WTC11 (cell line): ENCODE measurements around the gene KCNK4. TPM values are rescaled to one million over a fixed set of nuclear protein-coding genes. Genes with fewer than 3 reads are reported as not detected.

Experiments used
- ATAC-seq: fragments of 200-7000 bp; cut with Tn5 transposase; 2 replicates; pipeline ENCODE4 v1.10.0; 2021; ENCODE audit warnings: mild to moderate bottlenecking, moderate library complexity
- CTCF ChIA-PET: fragments of 300-600 bp; sonication (Branson Sonifier 250); formaldehyde crosslinking; loops from one replicate; lab custom pipeline; 2021; ENCODE audit warnings: antibody characterized with exemption; lab: Charles Lee
- POLR2A ChIA-PET: fragments of 350-600 bp; sonication (Branson Sonifier 250); formaldehyde crosslinking; loops from one replicate; lab custom pipeline; 2021; ENCODE audit warnings: antibody characterized with exemption; lab: Charles Lee
- DNase-seq: peaks from one replicate; pipeline ENCODE4 v3.0.0; 2021; ENCODE audit warnings: low spot score
- H3K27ac Mint-ChIP-seq: 2 replicates; pipeline ENCODE4 v1.8.0; 2021; ENCODE audit warnings: mixed read lengths
- H3K27me3 Mint-ChIP-seq: 2 replicates; pipeline ENCODE4 v1.8.0; 2021; ENCODE audit warnings: low read depth, mild to moderate bottlenecking, moderate library complexity, mixed read lengths
- H3K36me3 Mint-ChIP-seq: 2 replicates; pipeline ENCODE4 v1.8.0; 2021; ENCODE audit warnings: mixed read lengths
- H3K4me1 Mint-ChIP-seq: 2 replicates; pipeline ENCODE4 v1.8.0; 2022; ENCODE audit warnings: mixed read lengths
- H3K4me3 Mint-ChIP-seq: 2 replicates; pipeline ENCODE4 v1.8.0; 2021; ENCODE audit warnings: mild to moderate bottlenecking, moderate library complexity, mixed read lengths
- H3K9me3 Mint-ChIP-seq: 2 replicates; pipeline ENCODE4 v1.8.0; 2021; ENCODE audit warnings: mixed read lengths
- AFF4 ChIP-seq: sonication (generic); formaldehyde crosslinking; IDR thresholded peaks from 2 replicates; pipeline ENCODE4 v1.8.1; 2023; ENCODE audit warnings: mild to moderate bottlenecking, missing genetic modification reagents, borderline replicate concordance
- ATF1 ChIP-seq: sonication (generic); formaldehyde crosslinking; IDR thresholded peaks from 2 replicates; pipeline ENCODE4 v1.8.1; 2023; ENCODE audit warnings: mild to moderate bottlenecking, moderate library complexity, missing genetic modification reagents
- CBFB ChIP-seq: sonication (generic); formaldehyde crosslinking; IDR thresholded peaks from 2 replicates; pipeline ENCODE4 v1.8.1; 2022; ENCODE audit warnings: mild to moderate bottlenecking, low read depth, missing genetic modification reagents
- CREB1 ChIP-seq: sonication (generic); formaldehyde crosslinking; IDR thresholded peaks from 2 replicates; pipeline ENCODE4 v1.8.0; 2023; ENCODE audit warnings: mild to moderate bottlenecking, missing genetic modification reagents
- E2F5 ChIP-seq: sonication (generic); formaldehyde crosslinking; IDR thresholded peaks from 2 replicates; pipeline ENCODE4 v1.8.1; 2022; ENCODE audit warnings: mild to moderate bottlenecking, moderate library complexity, missing genetic modification reagents
- FOXJ3 ChIP-seq: sonication (generic); formaldehyde crosslinking; IDR thresholded peaks from 2 replicates; pipeline ENCODE4 v1.9.0; 2021; ENCODE audit warnings: missing genetic modification reagents, mild to moderate bottlenecking, borderline replicate concordance
- FOXP1 ChIP-seq: sonication (generic); formaldehyde crosslinking; IDR thresholded peaks from 2 replicates; pipeline ENCODE4 v1.8.0; 2022; ENCODE audit warnings: missing genetic modification reagents, mild to moderate bottlenecking, moderate library complexity, borderline replicate concordance
- HMGA2 ChIP-seq: fragments of 250-450 bp; sonication (Bioruptor Pico); IDR thresholded peaks from 2 replicates; pipeline ENCODE4 v1.4.0; 2021; ENCODE audit warnings: mild to moderate bottlenecking, moderate library complexity
- IRF2 ChIP-seq: sonication (generic); formaldehyde crosslinking; IDR thresholded peaks from 2 replicates; pipeline ENCODE4 v1.8.0; 2022; ENCODE audit warnings: low read depth, missing genetic modification reagents, borderline replicate concordance
- MAX ChIP-seq: sonication (generic); formaldehyde crosslinking; IDR thresholded peaks from 2 replicates; pipeline ENCODE4 v1.8.0; 2022; ENCODE audit warnings: mild to moderate bottlenecking, missing genetic modification reagents
- MYBL2 ChIP-seq: sonication (generic); formaldehyde crosslinking; IDR thresholded peaks from 2 replicates; pipeline ENCODE4 v1.8.1; 2023; ENCODE audit warnings: mild to moderate bottlenecking, moderate library complexity, missing genetic modification reagents
- NFE2L1 ChIP-seq: sonication (generic); formaldehyde crosslinking; IDR thresholded peaks from 2 replicates; pipeline ENCODE4 v1.8.1; 2023; ENCODE audit warnings: missing genetic modification reagents
- NR3C1 ChIP-seq: sonication (generic); formaldehyde crosslinking; conservative IDR thresholded peaks from 2 replicates; pipeline ENCODE4 v1.8.1; 2023; ENCODE audit warnings: low read depth, mild to moderate bottlenecking, missing genetic modification reagents
- SMAD4 ChIP-seq: sonication (generic); formaldehyde crosslinking; IDR thresholded peaks from 2 replicates; pipeline ENCODE4 v1.8.0; 2022; ENCODE audit warnings: mild to moderate bottlenecking, missing genetic modification reagents
- SP1 ChIP-seq: sonication (generic); formaldehyde crosslinking; conservative IDR thresholded peaks from 2 replicates; pipeline ENCODE4 v1.8.1; 2022; ENCODE audit warnings: missing genetic modification reagents
- TCF7 ChIP-seq: sonication (generic); formaldehyde crosslinking; IDR thresholded peaks from 2 replicates; pipeline ENCODE4 v1.8.0; 2022; ENCODE audit warnings: mild to moderate bottlenecking, low read depth, missing genetic modification reagents, moderate library complexity
- TEAD1 ChIP-seq: sonication (generic); formaldehyde crosslinking; IDR thresholded peaks from 2 replicates; pipeline ENCODE4 v1.8.0; 2022; ENCODE audit warnings: mild to moderate bottlenecking, missing genetic modification reagents
- TP53 ChIP-seq: sonication (generic); formaldehyde crosslinking; IDR thresholded peaks from 2 replicates; pipeline ENCODE4 v1.8.1; 2023; ENCODE audit warnings: mild to moderate bottlenecking, missing genetic modification reagents
- USF1 ChIP-seq: sonication (generic); formaldehyde crosslinking; IDR thresholded peaks from 2 replicates; pipeline ENCODE4 v1.8.0; 2022; ENCODE audit warnings: mild to moderate bottlenecking, missing genetic modification reagents
- ZBTB43 ChIP-seq: sonication (generic); formaldehyde crosslinking; IDR thresholded peaks from 2 replicates; pipeline ENCODE4 v1.8.1; 2023; ENCODE audit warnings: mild to moderate bottlenecking, missing genetic modification reagents
- ZNF396 ChIP-seq: fragments of 250-450 bp; sonication (Bioruptor Pico); IDR thresholded peaks from 2 replicates; pipeline ENCODE4 v1.8.0; 2021; ENCODE audit warnings: mild to moderate bottlenecking, moderate library complexity, borderline replicate concordance
- ZNF671 ChIP-seq: fragments of 250-450 bp; sonication (Bioruptor Pico); IDR thresholded peaks from 2 replicates; pipeline ENCODE4 v1.8.0; 2021; ENCODE audit warnings: mild to moderate bottlenecking
- ZSCAN18 ChIP-seq: fragments of 250-450 bp; sonication (Bioruptor Pico); IDR thresholded peaks from 2 replicates; pipeline ENCODE4 v2.1.2; 2022; ENCODE audit warnings: mild to moderate bottlenecking, moderate library complexity
- total RNA-seq: library from RNA; stranded (reverse); gene quantifications from 3 replicates; pipeline ENCODE4 v1.2.3, GENCODE V29; 2021

Gene KCNK4
- total RNA-seq, 1 experiment from 2014 or later: 0.74 TPM

GRCh38 chr11:64305075-64305690, 14.1 kb downstream of the KCNK4 start, which contains the start of gene ESRRA:
Gene ESRRA (plus strand): TSS chr11:64305524. CDS start chr11:64307180, 1,656 bp downstream.
- no peaks in the 10 kb centered on the region for H3K9me3 Mint-ChIP-seq
- CTCF ChIA-PET: interaction anchor here (0.6 to 5.6 kb wide), 31 partner anchors 9 to 156 kb away, joined by 3 to 151 read pairs (median 8); partner anchors contain the start of genes BAD, DNAJC4, FERMT3 and FKBP2
- peak within 1 kb of the TSS; percentile 100 for H3K27ac Mint-ChIP-seq
- peaks cover 19% of the 10 kb centered on the region for H3K27me3 Mint-ChIP-seq
- peaks cover 16% of the 10 kb centered on the region for H3K4me1 Mint-ChIP-seq
- peak; percentile 79 for ATAC-seq
- H3K36me3 Mint-ChIP-seq: peaks cover 3% of the 10 kb centered on the region
- DNase-seq: peak; percentile 100
- POLR2A ChIA-PET: interaction anchor here (0.6 to 2.6 kb wide), 9 partner anchors 13 to 474 kb away, joined by 3 to 25 read pairs (median 5); partner anchors contain the start of genes PRDX5 and TRMT112
- H3K4me3 Mint-ChIP-seq: peak within 1 kb of the TSS; percentile 91
- TF ChIP-seq E2F5 (CRISPR knock-in tag): 0 out of 2 replicates have a peak, but pooled peaks have one; percentile 52
- TF ChIP-seq FOXP1 (CRISPR knock-in tag): no peak
- TF ChIP-seq SP1: peak; percentile 83
- no peak for TF ChIP-seq TCF7 (CRISPR knock-in tag)
- no peak for TF ChIP-seq ZNF396 (CRISPR knock-in tag)
- TF ChIP-seq MAX (CRISPR knock-in tag): 0 out of 2 replicates have a peak, but pooled peaks have one; percentile 9
- no peak for TF ChIP-seq HMGA2 (CRISPR knock-in tag)

- Mint-ChIP-seq H3K36me3 (peaks cover 4% of the 10 kb centered on the region), H3K4me1 (peaks cover 14% of the 10 kb centered on the region), H3K27me3 (peaks cover 11% of the 10 kb centered on the region), H3K4me3 (peak overlapping the region; percentile 90), H3K27ac (peak overlapping the region; percentile 77), H3K9me3 (no peaks in the 10 kb centered on the region)
- ATAC-seq: peak; percentile 31
- POLR2A ChIA-PET: interaction anchor here (2.1 to 2.6 kb wide), 2 partner anchors 12 to 34 kb away, joined by 15 to 25 read pairs; partner anchors contain the start of genes PRDX5 and TRMT112
- DNase-seq: peak; percentile 77
- CTCF ChIA-PET: interaction anchor here (1.2 to 5.6 kb wide), 10 partner anchors 12 to 55 kb away, joined by 3 to 151 read pairs (median 34); partner anchors contain the start of genes BAD, GPR137, KCNK4 and PLCB3
- TF ChIP-seq ZBTB43 (0 out of 2 replicates have a peak, but pooled peaks have one; percentile 14), SMAD4 (CRISPR knock-in tag) (no peak), ZNF671 (CRISPR knock-in tag) (no peak), TP53 (CRISPR knock-in tag) (no peak), NFE2L1 (CRISPR knock-in tag) (no peak; the same call in 1 of the 2 replicates), MYBL2 (CRISPR knock-in tag) (peak; percentile 24; the same call in 1 of the 2 replicates), USF1 (CRISPR knock-in tag) (peak; percentile 79), FOXJ3 (no peak), AFF4 (CRISPR knock-in tag) (no peak), ZSCAN18 (no peak), CREB1 (CRISPR knock-in tag) (no peak), NR3C1 (no peak), TEAD1 (CRISPR knock-in tag) (peak; percentile 65), ATF1 (CRISPR knock-in tag) (no peak), IRF2 (no peak), TCF7 (CRISPR knock-in tag) (no peak), CBFB (CRISPR knock-in tag) (no peak)
Measured at GRCh38 chr11:64305691-64306562, 14.8 kb downstream of the KCNK4 start.
